HG03439 (cell line): Measurements from ENCODE around the gene TSEN34.
A peak's percentile ranks its signal among the peaks of the same experiment; 100 is the strongest.
"Not testable (repeated sequence)": the region's sequence is repeated elsewhere in the genome, so short reads cannot be mapped to it uniquely, and the experiment has no call there.

Experiments used
- ATAC-seq: cut with Tn5 transposase; IDR thresholded peaks from one replicate; pipeline ENCODE4 v1.9.1; 2021; ENCODE audit warnings: mild to moderate bottlenecking, moderate library complexity; ENCODE audit not compliant: unreplicated experiment

Gene TSEN34

GRCh38 chr19:54186351-54186750 lies 4.8 kb upstream of the TSEN34 start:
- ATAC-seq: no peak

DNA sequence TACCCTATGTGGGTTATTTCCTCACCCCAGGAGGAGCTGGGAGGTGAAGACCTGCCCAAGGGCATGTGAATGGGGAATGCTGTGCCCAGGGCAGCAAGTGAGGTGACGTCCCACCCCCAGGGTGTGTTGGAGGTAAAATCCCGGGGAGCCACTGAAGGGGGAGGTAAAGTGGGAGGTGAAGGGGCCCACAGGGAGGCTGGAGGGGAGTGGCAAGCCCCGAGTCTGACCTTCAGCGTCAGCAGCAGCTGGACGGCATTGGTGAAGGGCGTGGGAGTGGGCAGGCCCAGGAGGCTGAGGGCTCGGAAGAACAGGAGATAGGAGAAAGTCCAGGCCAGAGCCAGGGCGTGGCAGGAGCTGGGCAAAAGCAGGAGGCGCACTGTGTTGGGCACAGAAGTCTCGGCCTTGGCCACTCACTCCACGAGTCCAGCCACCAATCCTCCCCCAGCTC lies 4.2 kb upstream of the TSEN34 start:
- ATAC-seq: no peak

DNA sequence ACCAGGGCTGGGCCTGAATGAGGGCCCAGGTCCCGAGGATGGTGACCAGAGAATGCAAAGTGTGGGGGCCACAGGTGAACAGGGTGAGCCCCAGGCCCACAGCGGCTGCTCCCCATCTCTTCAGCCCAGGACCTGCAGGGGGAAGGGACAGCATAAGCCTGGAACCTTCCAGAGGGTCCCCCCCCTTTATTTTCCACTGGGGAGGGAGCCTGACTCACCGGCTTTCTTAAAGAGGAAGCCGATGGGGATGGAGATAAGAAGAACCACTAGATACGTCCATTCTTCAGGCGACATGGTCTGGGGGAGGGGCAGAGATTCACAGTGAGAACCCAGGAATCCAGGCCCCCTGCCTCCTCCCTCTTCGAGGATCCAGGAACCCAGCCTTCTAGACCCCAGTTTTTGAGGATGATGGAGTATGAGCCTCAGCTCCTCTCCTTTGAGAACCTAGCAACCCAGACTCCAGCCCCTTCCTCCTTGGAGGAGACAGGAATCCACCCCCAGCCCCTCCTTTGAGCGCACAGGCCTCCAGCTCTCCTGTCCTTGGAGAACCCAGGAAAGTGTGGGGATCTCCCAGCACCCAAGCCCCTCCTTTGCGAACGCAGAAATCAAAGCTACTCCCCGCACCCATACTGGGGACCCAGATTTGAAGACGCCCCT lies 2.8 kb upstream of the TSEN34 start:
- no peak for ATAC-seq

DNA sequence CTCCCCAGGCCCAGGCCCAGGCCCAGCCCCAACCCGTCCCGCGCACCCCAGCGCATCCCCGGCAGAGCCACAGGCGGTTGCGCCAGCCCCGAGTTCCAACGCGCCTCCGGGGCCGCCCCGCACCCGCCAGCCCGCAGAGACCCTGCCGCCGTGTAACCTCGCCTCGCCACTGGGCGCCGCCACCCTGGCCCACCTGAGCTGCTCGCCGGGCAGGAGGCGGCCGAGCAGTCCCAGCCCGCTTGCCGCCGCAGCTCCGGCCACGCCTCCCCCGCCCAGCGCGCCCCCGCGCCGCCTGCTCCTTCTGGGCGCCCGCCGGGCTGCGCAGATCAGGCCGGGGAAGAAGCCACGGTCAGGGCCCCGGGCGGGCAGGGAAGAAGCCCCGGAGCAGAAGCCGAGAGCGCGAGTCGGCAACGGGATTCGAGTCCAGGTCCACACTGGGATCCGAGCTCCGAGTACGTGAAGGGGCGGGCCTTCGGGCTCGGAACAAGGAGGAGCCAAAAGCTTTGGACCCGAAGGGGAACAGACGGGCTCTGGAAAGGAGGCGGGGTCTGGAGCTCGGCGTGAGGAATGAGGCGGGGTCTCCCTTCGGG lies 1.9 kb upstream of the TSEN34 start, which contains the start of gene MBOAT7:
Gene MBOAT7, minus strand, starts transcription at position 436 of the 590 bp plus-strand sequence. CDS start 1,072 bp downstream, outside the sequence.
- peak; percentile 15 for ATAC-seq

DNA sequence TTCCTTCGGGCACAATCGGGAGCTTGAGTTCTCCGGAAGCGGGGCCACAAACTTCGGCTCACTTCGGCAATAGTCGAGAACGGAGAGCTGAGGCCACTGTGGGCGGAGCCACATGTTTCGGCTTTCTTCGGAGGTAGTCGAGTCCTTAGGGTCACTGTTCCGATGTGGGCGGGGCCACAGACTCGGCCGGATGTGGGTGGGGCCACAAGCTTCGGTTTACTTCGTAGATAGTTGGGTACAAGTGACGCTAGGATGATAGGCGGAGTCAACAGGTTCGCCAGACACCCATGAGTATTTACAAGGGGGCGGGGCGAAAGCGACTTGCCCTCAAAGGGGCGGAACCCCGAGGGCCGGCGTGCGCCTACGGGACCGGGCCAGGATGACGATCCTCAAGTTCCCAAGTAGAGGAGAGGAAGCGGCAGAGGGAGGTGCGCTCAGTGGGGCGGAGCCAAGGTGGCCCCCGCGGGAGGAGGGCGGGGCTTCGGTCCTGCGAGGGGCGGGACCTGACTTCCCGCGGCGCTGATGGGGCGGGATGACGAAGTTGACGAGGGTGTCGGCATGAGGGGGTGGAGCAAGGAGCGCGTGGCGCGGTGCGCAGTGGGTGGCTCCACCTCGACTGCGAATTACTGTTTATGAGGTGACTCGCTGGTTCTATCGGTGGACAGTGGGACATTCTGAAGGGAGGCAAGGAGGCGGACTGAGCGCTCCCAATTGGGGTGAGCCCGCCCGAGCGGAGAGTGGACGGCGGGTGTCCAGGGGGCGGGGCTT lies 1.2 kb upstream of the TSEN34 start:
- ATAC-seq: peak; percentile 52

GRCh38 chr19:54190503-54191010 lies 551 bp upstream of the TSEN34 start:
- ATAC-seq: peak; percentile 51

- no peak for ATAC-seq
Observed at GRCh38 chr19:54191811-54192453, 824 bp downstream of the TSEN34 start.

- ATAC-seq: no peak
Observed at GRCh38 chr19:54193011-54193410, 1.9 kb downstream of the TSEN34 start.

DNA sequence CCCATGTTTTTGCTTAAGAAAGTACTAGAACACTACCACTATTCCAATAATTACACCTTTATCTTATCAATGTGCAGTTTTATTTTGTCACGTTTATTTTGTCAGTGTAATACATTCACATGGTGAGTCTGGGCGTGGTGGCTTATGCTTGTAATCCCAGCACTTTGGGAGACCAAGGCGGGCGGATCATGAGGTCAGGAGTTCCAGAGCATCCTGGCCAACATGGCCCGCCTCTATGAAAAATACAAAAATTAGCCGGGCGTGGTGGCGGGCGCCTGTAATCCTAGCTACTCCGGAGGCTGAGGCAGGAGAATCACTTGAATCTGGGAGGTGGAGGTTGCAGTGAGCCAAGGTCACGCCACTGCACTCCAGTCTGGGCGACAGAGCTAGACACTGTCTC lies 3.4 kb downstream of the TSEN34 start:
- not testable (repeated sequence) for ATAC-seq

DNA sequence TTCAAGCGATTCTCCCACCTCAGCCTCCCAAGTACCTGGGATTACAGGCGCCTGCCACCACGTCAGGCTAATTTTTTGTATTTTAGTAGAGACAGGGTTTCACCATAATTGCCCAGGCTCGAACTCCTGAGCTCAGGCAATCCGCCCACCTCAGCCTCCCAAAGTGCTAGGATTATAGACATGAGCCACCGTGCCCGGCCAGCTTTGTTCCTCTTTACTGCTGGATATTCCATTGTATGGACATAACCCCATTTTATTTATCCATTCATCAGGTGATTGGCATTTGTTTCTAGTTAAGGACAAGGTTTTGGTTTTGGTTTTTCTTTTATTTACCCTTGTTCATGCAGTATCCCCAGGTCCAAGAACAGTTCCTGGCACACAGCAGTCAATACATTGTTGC lies 5.4 kb downstream of the TSEN34 start:
- ATAC-seq: no peak

DNA sequence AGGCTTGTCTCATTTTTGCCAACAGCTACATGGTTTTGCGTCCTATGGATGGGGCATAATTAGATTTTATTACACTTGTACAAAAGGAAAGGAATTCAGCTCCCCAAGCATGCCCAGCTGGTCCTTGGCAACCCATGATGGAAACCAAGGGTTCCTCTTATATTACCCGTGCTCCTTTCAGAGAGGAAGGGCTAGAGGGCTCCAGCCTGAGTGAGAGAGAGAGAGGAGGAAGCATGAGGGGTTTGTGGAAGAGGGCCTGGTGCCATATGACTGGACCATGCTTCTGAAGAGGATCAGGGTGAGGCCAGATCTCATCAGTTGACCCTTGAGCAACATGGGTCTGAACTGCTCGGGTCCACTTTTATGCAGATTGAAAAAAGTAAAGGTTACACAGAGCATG lies 6.0 kb downstream of the TSEN34 start:
- no peak for ATAC-seq

DNA sequence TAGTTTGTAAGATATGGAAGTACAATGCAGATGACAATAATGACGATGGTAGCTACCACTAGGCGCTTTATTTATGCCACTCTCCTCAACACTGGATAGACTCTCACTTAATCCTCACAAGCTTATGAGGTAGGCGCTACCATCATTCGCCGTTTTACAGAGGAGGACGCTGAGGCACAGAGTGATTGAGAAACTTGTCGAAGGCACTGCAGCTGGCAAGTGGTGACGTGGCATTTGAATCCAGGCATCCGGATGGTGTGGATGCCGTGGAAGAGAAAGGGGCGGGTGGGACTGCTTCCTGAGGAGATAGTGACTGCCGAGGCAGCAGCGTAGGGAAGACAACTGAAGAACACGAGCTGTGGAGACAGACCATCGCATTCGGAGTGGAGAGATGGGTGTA lies 8.3 kb downstream of the TSEN34 start:
- ATAC-seq: no peak

- ATAC-seq: no peak
Observed at GRCh38 chr19:54201172-54201701, 10.1 kb downstream of the TSEN34 start.

- ATAC-seq: no peak
Observed at GRCh38 chr19:54201980-54202379, 10.9 kb downstream of the TSEN34 start.

GRCh38 chr19:54203151-54203611 lies 12.1 kb downstream of the TSEN34 start:
- no peak for ATAC-seq

GRCh38 chr19:54204767-54205468 lies 13.8 kb downstream of the TSEN34 start:
- ATAC-seq: no peak

GRCh38 chr19:54206030-54206830 lies 15.1 kb downstream of the TSEN34 start:
- no peak for ATAC-seq

- ATAC-seq: no peak
Observed at GRCh38 chr19:54206831-54207177, 15.7 kb downstream of the TSEN34 start.

- ATAC-seq: not testable (repeated sequence)
Observed at GRCh38 chr19:54207193-54207592, 16.1 kb downstream of the TSEN34 start.

DNA sequence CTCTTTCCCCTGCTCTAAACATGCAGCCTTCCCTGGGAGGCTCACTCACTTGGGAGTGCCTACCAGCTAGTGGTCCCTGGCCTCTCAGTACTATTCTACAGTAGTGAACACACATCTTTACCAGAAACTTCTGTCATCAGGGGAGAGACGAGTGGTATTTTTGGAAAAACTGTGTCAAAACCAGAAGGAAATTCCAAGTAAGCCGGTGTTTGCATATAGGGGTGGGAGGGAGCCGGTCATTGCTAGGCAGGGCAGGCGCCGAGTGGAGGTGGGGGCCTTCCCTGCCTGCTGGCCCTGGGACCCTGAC lies 16.5 kb downstream of the TSEN34 start:
- ATAC-seq: no peak
